CD4-positive, alpha-beta T cell treated with Interleukin-17A for 4 hours (primary cell): ENCODE measurements around the gene DAP.
"Not testable (repeated sequence)": the region's sequence is repeated elsewhere in the genome, so short reads cannot be mapped to it uniquely, and the experiment has no call there.

Experiments
- DNase-seq: peaks from one replicate; pipeline ENCODE4 v3.0.0-alpha.2; 2020; ENCODE audit warnings: mixed read lengths

DAP gene

GRCh38 chr5:10668697-10669096 lies 92.3 kb downstream of the DAP start:
- DNase-seq = no peak

DNA sequence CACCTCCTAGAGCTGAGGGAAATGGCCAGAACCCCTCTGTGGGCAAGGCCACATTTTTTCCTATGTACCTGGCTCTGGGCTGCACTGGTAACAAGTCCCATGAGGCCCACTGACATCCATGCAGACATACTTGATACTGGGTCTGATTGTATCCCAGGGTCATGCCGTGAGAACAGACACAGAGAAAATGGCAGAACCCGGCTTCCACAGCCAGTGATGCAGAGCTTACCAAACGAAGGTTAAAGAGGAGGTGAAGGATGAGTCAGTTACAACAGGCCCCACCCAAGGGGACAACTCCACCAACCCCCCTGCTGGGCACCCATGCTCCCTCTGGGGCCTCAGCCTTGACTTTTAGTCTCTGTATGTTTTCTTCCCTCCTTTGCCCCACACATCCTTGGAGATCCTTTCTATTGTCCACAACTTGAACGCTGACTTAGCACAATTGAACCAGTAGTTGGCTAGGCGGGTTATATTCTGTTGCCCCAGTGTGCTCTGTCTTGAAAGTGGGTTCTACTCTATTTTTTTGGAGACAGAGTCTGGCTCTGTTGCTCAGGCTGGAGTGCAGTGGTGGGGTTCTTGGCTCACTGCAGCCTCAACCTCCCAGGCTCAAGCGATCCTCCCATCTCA lies 93.5 kb downstream of the DAP start:
- no peak for DNase-seq

DNA sequence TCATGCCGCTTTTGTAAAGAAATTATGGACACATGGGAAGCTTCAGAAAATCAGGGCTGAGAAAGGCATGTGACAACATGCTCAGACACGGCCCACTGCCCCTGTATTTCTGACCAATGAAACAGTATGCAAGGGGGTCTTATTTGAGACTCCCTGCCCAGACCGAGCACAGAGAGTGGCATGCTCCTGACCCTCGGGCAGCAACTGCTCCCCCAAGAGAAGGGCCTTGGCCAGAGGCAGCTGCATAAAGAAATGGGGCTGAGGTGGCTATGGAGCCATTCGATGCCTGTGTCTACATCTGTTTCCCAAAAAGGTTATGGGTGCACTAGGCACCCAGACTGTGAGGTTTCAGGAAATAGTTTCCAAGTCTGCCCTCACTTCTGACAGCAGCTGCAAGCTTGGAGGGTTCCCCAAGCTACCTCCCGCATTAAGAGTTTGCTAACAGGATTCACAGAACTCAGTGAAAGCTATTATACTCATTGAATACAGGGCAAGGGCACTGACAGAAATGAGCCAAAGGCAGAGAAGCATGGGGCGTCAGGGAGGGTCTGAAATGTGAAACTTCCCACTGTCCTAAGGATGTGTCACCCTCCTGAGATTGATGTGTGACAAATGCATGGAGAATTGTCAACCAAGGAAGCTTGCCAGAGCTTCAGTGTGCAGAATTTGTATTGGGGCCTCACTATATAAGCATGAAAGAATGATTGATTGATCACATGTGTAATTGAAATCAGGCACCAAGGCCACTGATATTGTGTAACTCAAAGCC lies 94.3 kb downstream of the DAP start:
- DNase-seq = no peak

DNA sequence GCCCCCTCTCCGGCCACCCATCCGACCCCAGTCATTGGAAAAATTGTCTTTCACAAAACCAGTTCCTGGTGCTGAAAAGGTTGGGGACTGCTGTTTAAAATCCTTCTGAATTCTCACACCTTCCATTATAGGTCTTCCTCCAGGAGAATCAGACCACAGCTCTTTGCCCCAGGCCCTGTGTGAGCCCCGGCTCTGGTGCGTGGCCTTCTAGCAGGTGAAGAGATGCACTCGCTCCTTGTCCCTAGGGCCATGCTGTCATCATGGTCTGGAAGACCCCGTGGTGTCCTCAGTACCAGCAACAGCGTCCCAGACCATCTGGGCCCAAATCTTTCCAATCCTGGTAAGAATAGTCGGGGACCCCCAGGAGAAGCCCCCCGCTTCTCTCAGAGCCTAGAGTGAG lies 95.2 kb downstream of the DAP start:
- DNase-seq = no peak

DNA sequence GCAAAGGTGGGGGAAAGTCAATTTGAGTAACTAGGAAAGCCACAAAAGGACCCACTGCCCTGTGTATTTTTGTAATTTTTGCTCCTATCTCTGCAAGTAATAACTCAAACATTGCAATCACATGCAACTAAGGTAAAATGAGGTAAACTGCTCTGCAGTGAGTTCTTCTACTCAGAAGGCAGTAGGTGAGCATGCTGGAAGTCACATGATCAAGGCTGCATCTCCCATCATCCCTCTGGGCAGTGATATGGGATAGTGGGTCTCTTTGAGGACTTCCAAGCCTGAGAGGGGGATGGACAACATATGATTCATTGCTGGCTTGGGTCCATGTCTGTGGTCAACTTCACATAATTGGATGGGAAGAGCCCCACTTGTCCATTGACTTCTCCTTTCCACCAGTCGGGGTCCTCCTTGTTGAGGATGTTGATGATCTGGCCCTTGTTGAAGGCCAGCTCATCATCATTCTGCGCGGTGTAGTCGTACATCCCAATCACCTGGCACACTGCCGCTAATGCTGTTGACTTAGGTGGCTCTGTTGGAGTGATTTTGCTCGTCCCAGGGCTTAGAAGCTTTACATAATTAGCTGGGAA lies 96.8 kb downstream of the DAP start:
- DNase-seq = not testable (repeated sequence)

DNA sequence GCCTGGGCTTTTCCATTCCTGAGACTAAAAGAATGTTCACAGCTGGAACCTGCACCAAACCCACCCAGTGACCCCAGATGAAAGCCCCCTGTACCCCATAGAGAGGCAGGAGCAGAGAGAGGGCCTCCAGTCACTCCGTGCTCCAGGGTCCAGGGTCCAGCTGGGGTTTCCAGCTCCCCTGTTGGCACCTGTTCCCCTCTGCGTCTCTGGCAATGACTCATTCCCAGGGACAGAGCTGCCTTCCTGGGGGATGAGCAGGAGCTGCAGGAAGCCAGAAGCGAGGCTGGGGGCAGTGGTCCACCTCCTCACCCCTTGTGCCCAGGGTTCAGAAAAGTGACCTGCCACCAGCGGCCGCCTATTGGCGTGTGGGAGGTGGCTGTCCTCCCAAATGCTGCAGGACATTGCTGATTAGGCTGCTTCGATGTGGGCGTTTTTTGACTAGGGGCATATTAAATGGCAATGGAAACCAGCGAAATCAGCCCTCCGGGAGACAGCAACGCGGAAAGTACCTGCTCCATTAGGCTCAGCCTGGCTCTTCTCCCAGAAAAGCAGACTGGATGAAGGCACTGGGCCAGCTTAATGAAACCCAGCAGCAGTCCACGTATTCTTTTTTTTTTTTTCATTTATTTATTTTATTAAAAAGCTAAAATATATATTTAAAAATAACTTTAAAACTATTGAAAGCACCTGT lies 97.4 kb downstream of the DAP start:
- DNase-seq = no peak

DNA sequence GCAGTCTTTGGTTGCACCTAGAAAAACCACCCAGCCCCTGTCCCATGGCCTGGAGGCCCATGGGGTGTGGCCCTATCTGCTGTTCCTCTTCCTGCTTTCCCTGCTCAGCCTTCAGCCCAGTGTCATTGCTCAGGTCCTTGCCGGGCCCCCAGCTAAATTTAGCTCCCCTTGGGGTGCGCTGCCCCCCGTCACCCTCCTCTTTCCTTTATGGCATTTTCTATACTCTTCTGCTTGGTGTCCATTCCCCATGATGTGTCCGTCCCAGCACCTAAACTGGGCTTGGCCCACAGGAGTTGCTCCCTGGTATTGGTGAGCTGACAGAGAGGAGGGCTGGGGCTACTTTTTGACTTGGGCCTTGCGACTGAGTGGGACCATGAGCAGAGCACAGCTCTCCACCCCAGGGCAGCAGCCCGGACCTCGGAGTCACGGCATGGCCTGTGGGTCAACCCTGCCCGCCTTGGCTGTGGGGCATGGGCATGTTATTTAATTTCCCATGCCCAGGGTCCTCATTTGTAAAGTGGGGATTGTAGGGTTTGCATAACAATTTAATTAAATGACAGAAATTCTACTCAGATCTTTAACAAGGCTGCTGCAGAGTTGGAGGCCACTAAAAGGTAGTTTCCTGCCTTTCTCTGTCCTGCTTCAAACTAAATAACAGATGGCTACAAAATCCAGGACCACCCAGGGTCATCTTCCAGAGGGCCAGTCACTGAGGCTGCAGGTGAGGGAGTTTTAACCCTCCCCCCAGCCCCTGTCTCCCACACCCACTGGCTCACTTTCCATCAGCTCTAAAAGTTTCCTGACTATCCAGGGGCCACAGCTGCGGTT lies 98.2 kb downstream of the DAP start:
- DNase-seq = no peak

- no peak for DNase-seq
These were observed 99.0 kb downstream of the DAP start for GRCh38 chr5:10662083-10662482.

DNA sequence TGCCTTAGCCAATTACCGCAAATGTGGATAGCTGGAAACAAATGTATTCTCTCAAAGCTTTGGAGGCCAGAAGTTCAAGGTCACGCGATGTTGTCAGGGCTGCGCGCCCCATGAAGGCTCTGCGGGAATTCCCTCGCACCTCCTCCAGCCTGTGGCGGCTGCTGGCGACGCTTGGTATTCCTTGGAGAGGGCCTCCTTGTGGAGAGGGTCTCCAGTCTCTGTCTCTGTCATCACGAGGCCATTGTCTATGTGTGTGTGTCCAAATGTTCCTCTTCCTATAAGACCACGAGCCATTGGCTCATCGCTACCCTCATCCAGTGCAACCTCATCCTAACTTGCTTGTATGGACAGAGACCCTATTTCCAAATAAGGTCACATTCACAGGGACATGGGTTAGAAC lies 99.6 kb downstream of the DAP start:
- no peak for DNase-seq

- DNase-seq = no peak
These were observed 100.2 kb downstream of the DAP start for GRCh38 chr5:10660720-10661387.

GRCh38 chr5:10660135-10660534 lies 100.9 kb downstream of the DAP start:
- DNase-seq = no peak

GRCh38 chr5:10658265-10658664 lies 102.8 kb downstream of the DAP start:
- no peak for DNase-seq

- no peak for DNase-seq
These were observed 104.8 kb downstream of the DAP start for GRCh38 chr5:10655972-10656830.

- no peak for DNase-seq
These were observed 105.7 kb downstream of the DAP start for GRCh38 chr5:10655161-10655971.

DNA sequence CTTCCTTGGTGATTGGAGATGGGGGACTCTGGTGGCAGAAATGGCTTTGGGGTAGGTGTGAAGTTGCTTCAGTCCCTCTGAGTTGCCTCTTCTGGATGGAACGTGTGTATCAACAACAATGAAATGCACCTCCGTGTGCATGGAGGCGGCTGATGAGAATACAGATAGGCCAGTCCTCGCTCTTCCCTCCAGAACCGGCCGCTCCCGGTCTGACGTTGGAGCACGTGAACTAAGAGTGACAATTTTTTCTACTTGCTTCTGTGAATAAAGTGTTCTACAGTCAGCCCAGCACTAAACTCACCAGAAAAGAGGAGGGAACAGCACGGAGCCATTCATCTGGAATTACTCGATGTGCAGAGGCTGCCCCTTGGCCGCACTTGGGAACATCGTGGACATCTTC lies 106.5 kb downstream of the DAP start:
- no peak for DNase-seq

GRCh38 chr5:10653751-10654400 lies 107.2 kb downstream of the DAP start:
- DNase-seq = no peak

- DNase-seq = no peak
These were observed 108.0 kb downstream of the DAP start for GRCh38 chr5:10653043-10653442.

DNA sequence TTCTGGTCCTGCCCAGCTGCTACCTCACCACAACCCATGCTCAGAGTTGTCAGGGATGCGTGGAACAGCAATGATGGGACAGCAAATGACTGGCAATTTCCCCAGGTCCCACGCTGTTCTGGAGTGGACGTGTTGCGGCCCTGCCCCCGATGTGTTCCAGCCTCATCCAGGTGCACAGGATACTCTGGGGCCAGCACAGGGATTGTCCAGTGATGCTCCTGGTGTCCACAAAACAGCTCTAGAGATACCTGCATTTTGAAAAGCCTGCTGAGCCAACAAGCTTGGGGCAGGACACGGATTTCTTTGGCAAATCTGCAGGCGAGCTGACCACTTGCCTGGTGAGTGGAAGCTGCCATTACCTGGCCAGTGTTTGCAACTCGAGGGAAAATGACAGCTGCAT lies 108.4 kb downstream of the DAP start:
- DNase-seq = no peak

DNA sequence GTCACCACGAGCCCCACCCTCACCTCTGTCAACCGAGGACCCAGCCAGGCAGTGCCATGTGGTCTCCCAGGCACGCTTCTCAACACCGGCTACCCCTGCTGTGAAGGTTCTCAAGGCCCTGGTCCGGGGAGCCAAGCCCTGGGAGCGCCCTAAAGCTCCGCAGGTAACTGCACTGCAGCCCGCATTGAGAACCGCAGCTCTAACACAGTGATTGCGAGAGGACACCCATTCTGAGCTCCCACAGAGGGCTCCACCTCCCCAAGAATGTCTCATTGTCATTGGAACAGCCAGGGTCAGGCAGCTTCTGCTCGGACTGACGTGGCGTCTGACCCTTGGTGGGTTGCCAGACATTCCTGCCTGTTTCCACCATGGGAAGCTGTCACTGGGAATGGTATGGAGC lies 108.9 kb downstream of the DAP start:
- DNase-seq = no peak
